Neural progenitor cell (in vitro differentiated cells): Measurements from ENCODE around the gene IRF7.

Experiments
- CTCF ChIP-seq: fragments of 200-600 bp; sonication (generic); IDR thresholded peaks from 2 replicates; pipeline ENCODE4 v1.5.1; 2017; ENCODE audit warnings: antibody characterized with exemption, mild to moderate bottlenecking
- EZH2phosphoT487 ChIP-seq: fragments of 200-600 bp; sonication (generic); IDR thresholded peaks from 2 replicates; pipeline ENCODE4 v1.6.1; 2017; ENCODE audit warnings: antibody characterized with exemption

- TF ChIP-seq CTCF: no peak
- TF ChIP-seq EZH2phosphoT487: no peak
These were observed 23.7 kb upstream of the IRF7 start for GRCh38 chr11:639332-639955.
